Small intestine (tissue), 7 donors: ENCODE data around the gene SLC22A5. TPM values are rescaled to one million over a fixed set of nuclear protein-coding genes. Genes with fewer than 3 reads are reported as not detected.
"Not testable (repeated sequence)": the region's sequence is repeated elsewhere in the genome, so short reads cannot be mapped to it uniquely, and the experiment has no call there.

ENCODE experiments used
- DNase-seq, 2 donors: peaks; one replicate each; pipeline versions ENCODE4 v3.0.0 to v3.0.0-alpha.2; 2013
- FAIRE-seq: peaks from 2 replicates; lab custom pipeline; 2012; peaks lifted over from hg19 to GRCh38; lab: Jason Lieb, UNC
- H3K27ac ChIP-seq, 3 donors: one replicate each; pipeline ENCODE4 v1.5.1; 2013; ENCODE audit warnings: low read length in 2 of 3, mild to moderate bottlenecking in 2 of 3, control low read depth in 1 of 3, inconsistent platforms in 1 of 3, low read depth in 1 of 3, moderate library complexity in 1 of 3
- H3K27me3 ChIP-seq, 3 donors: one replicate each; pipeline ENCODE4 v1.6.1; 2013; ENCODE audit warnings: low read length in 3 of 3, inconsistent platforms in 1 of 3; ENCODE audit not compliant: control insufficient read depth in 3 of 3, insufficient read depth in 3 of 3
- H3K36me3 ChIP-seq, 3 donors: one replicate each; pipeline ENCODE4 v1.6.1; 2013; ENCODE audit warnings: low read length in 3 of 3, inconsistent platforms in 1 of 3, low read depth in 1 of 3, mild to moderate bottlenecking in 1 of 3, moderate library complexity in 1 of 3; ENCODE audit not compliant: control insufficient read depth in 3 of 3, insufficient read depth in 2 of 3
- H3K4me1 ChIP-seq, 3 donors: one replicate each; pipeline ENCODE4 v1.6.1; 2013; ENCODE audit warnings: low read length in 2 of 3, inconsistent platforms in 1 of 3, low read depth in 1 of 3, mild to moderate bottlenecking in 1 of 3, moderate library complexity in 1 of 3; ENCODE audit not compliant: control insufficient read depth in 3 of 3, insufficient read depth in 2 of 3
- H3K4me3 ChIP-seq, 3 donors: one replicate each; pipeline ENCODE4 v1.5.1; 2013; ENCODE audit warnings: low read length in 3 of 3, control low read depth in 1 of 3, inconsistent platforms in 1 of 3, low read depth in 1 of 3, mild to moderate bottlenecking in 1 of 3, moderate library complexity in 1 of 3
- H3K9me3 ChIP-seq, 2 donors: one replicate each; pipeline ENCODE4 v1.6.1; 2013; ENCODE audit warnings: low read depth in 1 of 2, low read length in 1 of 2; ENCODE audit not compliant: control insufficient read depth in 2 of 2, insufficient read depth in 1 of 2
- WGBS, 3 donors: extraction: QIAGEN DNeasy Blood & Tissue Kit; methylation state at CpG; one replicate each; pipeline ENCODE4 v1.1.7; 2013; 5-methylcytosine and 5-hydroxymethylcytosine counted together
- polyA plus RNA-seq, 4 donors: library from polyadenylated mRNA; stranded (reverse) in 3 of 4; unstranded in 1 of 4; fragments of 200-250 nt in 3 of 4; fragments of 120-200 nt in 1 of 4; gene quantifications; one replicate each; pipeline versions ENCODE4 v1.2.1 to v1.2.3, GENCODE V29; 2013
- donor health status: healthy with polysubstance abuse.
- donor health status: control.
- donor health status: control.
- donor health status: Bipolar disorder and iron deficiency.
- donor health status: healthy.

Gene SLC22A5
- polyA plus RNA-seq, 4 donors, result 9.4 to 37.8 (median 21.9) TPM

- Histone ChIP-seq H3K9me3 (no peaks in the 10 kb centered on the region), H3K4me3 (no peak overlapping the region), H3K27me3 (no peaks in the 10 kb centered on the region), H3K4me1 (peaks cover 42 to 81% (median 60%) of the 10 kb centered on the region in 3 donors), H3K36me3 (peaks cover 0 to 18% (median 2%) of the 10 kb centered on the region in 3 donors), H3K27ac (peak overlapping the region in 2 of 3 donors; percentile 24 to 44)
- DNase-seq (no peak), FAIRE-seq (no peak)
- 82 to 90% (median 83%) methylated on average over 4 of the region's 4 CpGs for WGBS, 3 donors
Measured at GRCh38 chr5:132431632-132432031, 62.1 kb downstream of the SLC22A5 start.

- Histone ChIP-seq H3K4me1 (peaks cover 41 to 81% (median 70%) of the 10 kb centered on the region in 3 donors), H3K4me3 (no peak overlapping the region), H3K27me3 (no peaks in the 10 kb centered on the region), H3K9me3 (no peaks in the 10 kb centered on the region), H3K27ac (peak overlapping the region in 2 of 3 donors; percentile 16 to 50), H3K36me3 (peaks cover 0 to 18% (median 4%) of the 10 kb centered on the region in 3 donors)
- DNase-seq (no peak), FAIRE-seq (no peak)
- WGBS, 3 donors, result 90 to 98% (median 95%) methylated on average over 6 of the region's 6 CpGs
Measured at GRCh38 chr5:132433141-132433540, 63.6 kb downstream of the SLC22A5 start.

GRCh38 chr5:132434416-132435286 lies 65.1 kb downstream of the SLC22A5 start:
- Histone ChIP-seq H3K4me1 (peaks cover 32 to 66% (median 62%) of the 10 kb centered on the region in 3 donors), H3K36me3 (peaks cover 0 to 20% (median 4%) of the 10 kb centered on the region in 3 donors), H3K27me3 (no peaks in the 10 kb centered on the region), H3K9me3 (no peaks in the 10 kb centered on the region), H3K27ac (peak overlapping the region; percentile 50 to 66 (median 65)), H3K4me3 (no peak overlapping the region)
- WGBS, 3 donors, result 40 to 65% (median 57%) methylated on average over 12 of the region's 12 CpGs
- no peak for FAIRE-seq
- peak; percentile 68 to 93 for DNase-seq

- no peak for DNase-seq
- no peaks in the 10 kb centered on the region for H3K27me3 ChIP-seq
- WGBS, 3 donors, result 67 to 87% (median 81%) methylated on average over 2 of the region's 2 CpGs
- no peak overlapping the region for H3K4me3 ChIP-seq
- H3K9me3 ChIP-seq, result no peaks in the 10 kb centered on the region
- H3K4me1 ChIP-seq, result peaks cover 27 to 59% (median 59%) of the 10 kb centered on the region in 3 donors
- H3K27ac ChIP-seq, result peak overlapping the region; percentile 59 to 81 (median 65)
- peaks cover 0 to 18% (median 4%) of the 10 kb centered on the region in 3 donors for H3K36me3 ChIP-seq
- FAIRE-seq, result no peak
Measured at GRCh38 chr5:132435447-132435846, 65.9 kb downstream of the SLC22A5 start.

GRCh38 chr5:132435886-132436285 lies 66.4 kb downstream of the SLC22A5 start:
- Histone ChIP-seq H3K4me1 (peaks cover 27 to 58% (median 56%) of the 10 kb centered on the region in 3 donors), H3K27ac (peak overlapping the region; percentile 55 to 65 (median 59)), H3K9me3 (no peaks in the 10 kb centered on the region), H3K36me3 (peaks cover 0 to 18% (median 4%) of the 10 kb centered on the region in 3 donors), H3K27me3 (no peaks in the 10 kb centered on the region), H3K4me3 (no peak overlapping the region)
- DNase-seq, result no peak
- no peak for FAIRE-seq
- 62 to 74% (median 66%) methylated on average over 2 of the region's 2 CpGs for WGBS, 3 donors

GRCh38 chr5:132436936-132437335 lies 67.4 kb downstream of the SLC22A5 start:
- Histone ChIP-seq H3K27ac (peak overlapping the region; percentile 61 to 65 (median 63)), H3K27me3 (no peaks in the 10 kb centered on the region), H3K9me3 (no peaks in the 10 kb centered on the region), H3K4me3 (no peak overlapping the region), H3K36me3 (peaks cover 0 to 18% (median 4%) of the 10 kb centered on the region in 3 donors), H3K4me1 (peaks cover 25 to 54% (median 53%) of the 10 kb centered on the region in 3 donors)
- FAIRE-seq, result no peak
- WGBS, 3 donors, result 88 to 97% (median 88%) methylated on average over 3 of the region's 3 CpGs
- no peak for DNase-seq

- no peaks in the 10 kb centered on the region for H3K27me3 ChIP-seq
- WGBS, 3 donors, result 35 to 63% (median 55%) methylated on average over 2 to 3 of the region's 3 CpGs
- no peak for FAIRE-seq
- no peaks in the 10 kb centered on the region for H3K9me3 ChIP-seq
- H3K36me3 ChIP-seq, result peaks cover 0 to 11% (median 3%) of the 10 kb centered on the region in 3 donors
- H3K4me3 ChIP-seq, result no peak overlapping the region
- peak; percentile 63 to 78 for DNase-seq
- peaks cover 26 to 49% (median 45%) of the 10 kb centered on the region in 3 donors for H3K4me1 ChIP-seq
- H3K27ac ChIP-seq, result peak overlapping the region; percentile 57 to 92 (median 63)
Measured at GRCh38 chr5:132437604-132438266, 68.2 kb downstream of the SLC22A5 start.

- FAIRE-seq, H3K9me3 ChIP-seq, DNase-seq, H3K27me3 ChIP-seq, H3K4me3 ChIP-seq, H3K36me3 ChIP-seq: not testable (repeated sequence)
- Histone ChIP-seq H3K27ac (peak overlapping the region in 2 of 3 donors; percentile 63 to 92), H3K4me1 (peaks cover 25 to 49% (median 41%) of the 10 kb centered on the region in 3 donors)
- 83 to 96% (median 92%) methylated on average over 3 of the region's 3 CpGs for WGBS, 3 donors
Measured at GRCh38 chr5:132438267-132438645, 68.7 kb downstream of the SLC22A5 start.
